ENCODE measurements around the gene RASSF6.

DNA sequence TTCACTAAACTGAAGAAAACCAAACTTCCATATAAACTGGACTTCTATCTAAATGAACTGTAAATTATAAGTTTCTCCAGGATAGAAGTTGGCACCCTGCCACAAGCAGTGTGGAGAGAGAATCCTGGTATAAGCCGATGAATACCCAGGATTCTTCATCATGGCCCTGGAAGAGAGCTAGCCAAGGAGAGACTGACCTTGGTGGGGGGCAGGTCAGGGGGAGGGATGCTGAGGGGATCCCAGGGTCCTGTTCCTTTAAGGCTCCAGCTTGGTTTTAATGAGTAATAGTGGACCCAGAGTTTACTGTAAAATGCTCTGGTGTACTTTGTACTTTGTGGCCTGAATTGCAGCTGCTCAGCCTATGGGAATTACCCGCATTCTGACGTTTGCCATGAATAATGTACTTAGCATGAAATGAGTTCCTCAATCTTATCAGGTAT, 16.9 kb downstream of the RASSF6 start:
- TF ChIP-seq, protein P1, sequence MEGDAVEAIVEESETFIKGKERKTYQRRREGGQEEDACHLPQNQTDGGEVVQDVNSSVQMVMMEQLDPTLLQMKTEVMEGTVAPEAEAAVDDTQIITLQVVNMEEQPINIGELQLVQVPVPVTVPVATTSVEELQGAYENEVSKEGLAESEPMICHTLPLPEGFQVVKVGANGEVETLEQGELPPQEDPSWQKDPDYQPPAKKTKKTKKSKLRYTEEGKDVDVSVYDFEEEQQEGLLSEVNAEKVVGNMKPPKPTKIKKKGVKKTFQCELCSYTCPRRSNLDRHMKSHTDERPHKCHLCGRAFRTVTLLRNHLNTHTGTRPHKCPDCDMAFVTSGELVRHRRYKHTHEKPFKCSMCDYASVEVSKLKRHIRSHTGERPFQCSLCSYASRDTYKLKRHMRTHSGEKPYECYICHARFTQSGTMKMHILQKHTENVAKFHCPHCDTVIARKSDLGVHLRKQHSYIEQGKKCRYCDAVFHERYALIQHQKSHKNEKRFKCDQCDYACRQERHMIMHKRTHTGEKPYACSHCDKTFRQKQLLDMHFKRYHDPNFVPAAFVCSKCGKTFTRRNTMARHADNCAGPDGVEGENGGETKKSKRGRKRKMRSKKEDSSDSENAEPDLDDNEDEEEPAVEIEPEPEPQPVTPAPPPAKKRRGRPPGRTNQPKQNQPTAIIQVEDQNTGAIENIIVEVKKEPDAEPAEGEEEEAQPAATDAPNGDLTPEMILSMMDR (IDR thresholded peaks at IDR 0.05), result no peak
- TF ChIP-seq EZH2 (IDR thresholded peaks at IDR 0.05; ENCODE audit: borderline replicate concordance, insufficient read depth, low read depth, low read length, poor library complexity, severe bottlenecking), result no peak

Measured in B cell (primary cell).